ENCODE measurements around the gene NME3.

Gene NME3

GRCh38 chr16:1777375-1778199 lies 6.2 kb upstream of the NME3 start:
- in situ Hi-C loops (cut with HindIII; ENCODE audit: low sequenced_read_pairs) = no loop called here
- no peak for DNase-seq (ENCODE audit: low read depth, low spot score)
- no peak overlapping the region for H3K4me3 ChIP-seq (ENCODE audit: low read depth, low read length)
- TF ChIP-seq CTCF (IDR thresholded peaks at IDR 0.05; ENCODE audit: low read depth, low read length) = no peak

- H3K4me3 ChIP-seq (ENCODE audit: low read depth, low read length) = no peak overlapping the region
- in situ Hi-C loops (cut with HindIII; ENCODE audit: low sequenced_read_pairs) = no loop called here
- TF ChIP-seq CTCF (IDR thresholded peaks at IDR 0.05; ENCODE audit: low read depth, low read length) = no peak
- no peak for DNase-seq (ENCODE audit: low read depth, low spot score)
Observed at GRCh38 chr16:1776991-1777374, 5.6 kb upstream of the NME3 start.

GRCh38 chr16:1776672-1776955 lies 5.3 kb upstream of the NME3 start:
- no peak overlapping the region for H3K4me3 ChIP-seq (ENCODE audit: low read depth, low read length)
- in situ Hi-C loops (cut with HindIII; ENCODE audit: low sequenced_read_pairs) = no loop called here
- no peak for TF ChIP-seq CTCF (IDR thresholded peaks at IDR 0.05; ENCODE audit: low read depth, low read length)
- DNase-seq (ENCODE audit: low read depth, low spot score) = no peak

- DNase-seq (ENCODE audit: low read depth, low spot score) = no peak
- in situ Hi-C loops (cut with HindIII; ENCODE audit: low sequenced_read_pairs) = no loop called here
- TF ChIP-seq CTCF (IDR thresholded peaks at IDR 0.05; ENCODE audit: low read depth, low read length) = no peak
- H3K4me3 ChIP-seq (ENCODE audit: low read depth, low read length) = no peak overlapping the region
Observed at GRCh38 chr16:1775846-1776671, 4.7 kb upstream of the NME3 start.

- in situ Hi-C loops (cut with HindIII; ENCODE audit: low sequenced_read_pairs) = no loop called here
- TF ChIP-seq CTCF (IDR thresholded peaks at IDR 0.05; ENCODE audit: low read depth, low read length) = no peak
- DNase-seq (ENCODE audit: low read depth, low spot score) = no peak
- H3K4me3 ChIP-seq (ENCODE audit: low read depth, low read length) = no peak overlapping the region
Observed at GRCh38 chr16:1775006-1775845, 3.9 kb upstream of the NME3 start.

GRCh38 chr16:1774448-1774780 lies 3.1 kb upstream of the NME3 start:
- peak overlapping the region; percentile 72 for H3K4me3 ChIP-seq (ENCODE audit: low read depth, low read length)
- TF ChIP-seq CTCF (IDR thresholded peaks at IDR 0.05; ENCODE audit: low read depth, low read length) = no peak
- no peak for DNase-seq (ENCODE audit: low read depth, low spot score)
- in situ Hi-C loops (cut with HindIII; ENCODE audit: low sequenced_read_pairs) = no loop called here
